Muscle of leg (tissue), 16 donors: ENCODE measurements around the gene UGT2B17. TPM values are rescaled to one million over a fixed set of nuclear protein-coding genes. Genes with fewer than 3 reads are reported as not detected.
"Not testable (repeated sequence)": the region's sequence is repeated elsewhere in the genome, so short reads cannot be mapped to it uniquely, and the experiment has no call there.

Experiments used
- DNase-seq: peaks from one replicate; pipeline ENCODE4 v3.0.0; 2013
- H3K27ac ChIP-seq: one replicate; pipeline ENCODE4 v1.5.1; 2013; ENCODE audit warnings: mild to moderate bottlenecking, low read length, control low read depth
- H3K27me3 ChIP-seq: one replicate; pipeline ENCODE4 v1.6.1; 2013; ENCODE audit warnings: low read length; ENCODE audit not compliant: control insufficient read depth, insufficient read depth
- H3K36me3 ChIP-seq: one replicate; pipeline ENCODE4 v1.6.1; 2013; ENCODE audit warnings: low read length; ENCODE audit not compliant: control insufficient read depth, insufficient read depth
- H3K4me1 ChIP-seq: one replicate; pipeline ENCODE4 v1.6.1; 2013; ENCODE audit warnings: low read length; ENCODE audit not compliant: control insufficient read depth, insufficient read depth
- H3K4me3 ChIP-seq: one replicate; pipeline ENCODE4 v1.5.1; 2013; ENCODE audit warnings: low read length, control low read depth
- H3K9me3 ChIP-seq: replicated peaks from 2 replicates; pipeline ENCODE4 v1.6.1; 2013; ENCODE audit warnings: low read depth, low read length; ENCODE audit not compliant: control insufficient read depth
- WGBS: methylation state at CpG from one replicate; pipeline ENCODE4 v1.1.5; 2013; ENCODE audit warnings: missing lambda C conversion rate; ENCODE audit not compliant: insufficient coverage; 5-methylcytosine and 5-hydroxymethylcytosine counted together
- long read RNA-seq, 11 donors: transcript quantifications; one replicate each; lab custom pipeline, GENCODE V29; 2026
- polyA plus RNA-seq, 8 donors: library from polyadenylated mRNA; unstranded; fragments of 120-200 nt; gene quantifications; one replicate each; pipeline versions ENCODE4 v1.2.1 to v1.2.3, GENCODE V29; 2013; ENCODE audit warnings: inconsistent platforms in 1 of 8, low replicate concordance in 1 of 8; ENCODE audit not compliant: insufficient read length in 8 of 8, insufficient read depth in 1 of 8
- total RNA-seq: library from RNA; stranded (reverse); fragments of 120-200 nt; gene quantifications from one replicate; pipeline ENCODE4 v1.2.4, GENCODE V29; 2013

UGT2B17 gene
- total RNA-seq (not detected), polyA plus RNA-seq (10 to 100 TPM in 1 of 8 donors, 1 to 10 TPM in 1, under 1 TPM in 1, not detected in 5; 0.28 to 11.1 (median 2.7) TPM)
- long read RNA-seq, donor 1 = 0 reads
- long read RNA-seq, donor 2 = 0 reads
- long read RNA-seq, donor 3 = 0 reads
- long read RNA-seq, donor 4 = 0 reads
- long read RNA-seq, donor 5 = 0 reads
- long read RNA-seq, donor 6 = 0 reads
- long read RNA-seq, donor 7 = 0 reads
- long read RNA-seq, donor 8 = 0 reads
- long read RNA-seq, donor 9, partial matches to known transcripts = 0 of 1 reads
- long read RNA-seq, donor 9, other reads (novel, unspliced or antisense) = 0 of 1 reads
- long read RNA-seq, donor 10 = 0 reads
- long read RNA-seq, donor 11 = 0 reads

GRCh38 chr4:68576272-68577125 lies at the start of gene UGT2B17:
Gene UGT2B17, minus strand, starts transcription at chr4:68576322. Its CDS starts 7,838 bp downstream, at chr4:68568484.
- no peak within 1 kb of the TSS for H3K4me3 ChIP-seq
- WGBS = 0% methylated on average over 1 of the region's 7 CpGs

DNA sequence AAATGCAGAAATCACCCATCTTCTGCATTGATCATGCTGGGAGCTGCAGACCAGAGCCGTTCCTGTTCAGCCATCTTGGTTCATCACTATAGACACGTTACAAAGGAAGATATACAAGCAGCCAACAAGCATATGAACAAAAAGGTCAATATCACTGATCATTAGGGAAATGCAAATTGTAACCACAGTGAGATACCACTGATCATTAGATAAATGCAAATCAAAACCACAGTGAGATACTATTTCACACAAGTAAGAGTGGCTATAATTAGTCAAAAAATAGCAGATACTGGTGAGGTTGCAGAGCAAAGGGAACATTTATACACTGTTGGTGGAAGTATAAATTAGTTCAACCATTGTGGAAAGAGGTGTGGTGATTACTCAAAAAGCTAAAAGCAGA lies 46.6 kb upstream of the UGT2B17 start:
- H3K27me3 ChIP-seq, H3K27ac ChIP-seq, DNase-seq, H3K9me3 ChIP-seq, H3K36me3 ChIP-seq, H3K4me3 ChIP-seq, H3K4me1 ChIP-seq: not testable (repeated sequence)
- 90% methylated on average over 2 of the region's 2 CpGs for WGBS

More at GRCh38 chr4:68576272-68577125, at the start of gene UGT2B17:
- Histone ChIP-seq H3K27me3 (no peaks in the 10 kb centered on the region), H3K36me3 (no peaks in the 10 kb centered on the region), H3K27ac (no peak within 1 kb of the TSS), H3K9me3 (no peaks in the 10 kb centered on the region), H3K4me1 (no peaks in the 10 kb centered on the region)
- DNase-seq = no peak

DNA sequence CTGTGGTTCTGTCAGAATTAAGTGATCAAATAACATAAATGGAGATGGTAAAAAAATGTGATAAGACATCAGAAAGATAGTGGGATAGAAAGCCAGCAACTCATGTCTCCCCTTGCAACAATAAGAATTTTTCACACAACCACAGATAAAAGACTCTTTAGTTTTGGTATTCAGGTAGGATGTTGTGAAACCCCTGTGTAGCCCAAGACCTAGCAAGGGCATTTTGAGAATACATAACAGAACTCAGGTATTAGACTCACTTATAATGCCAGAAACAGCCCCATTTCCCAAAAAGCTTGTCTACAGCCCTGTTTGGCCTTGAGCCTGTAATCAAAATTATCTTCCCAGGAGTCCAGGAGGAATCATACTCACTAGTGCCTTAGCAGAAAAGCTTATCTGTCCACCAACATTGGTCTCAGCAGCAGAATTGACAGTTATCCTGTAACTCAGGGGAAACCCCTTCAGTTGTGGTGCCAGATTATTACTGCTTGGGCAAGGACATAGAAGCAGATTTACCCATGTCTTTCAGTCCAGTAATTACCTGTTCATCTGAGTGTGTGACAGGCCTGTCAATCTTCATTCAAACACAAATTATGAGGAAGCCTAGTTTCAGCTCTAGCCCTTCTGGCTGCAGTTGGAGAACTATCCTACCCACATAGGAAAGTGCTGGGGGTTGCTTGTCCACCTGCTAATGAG lies 41.0 kb upstream of the UGT2B17 start:
- DNase-seq = no peak
- no peaks in the 10 kb centered on the region for H3K27me3 ChIP-seq
- no peak overlapping the region for H3K27ac ChIP-seq
- no peaks in the 10 kb centered on the region for H3K9me3 ChIP-seq
- no peaks in the 10 kb centered on the region for H3K4me1 ChIP-seq
- H3K36me3 ChIP-seq = no peaks in the 10 kb centered on the region
- no peak overlapping the region for H3K4me3 ChIP-seq

GRCh38 chr4:68615699-68616422 lies 39.7 kb upstream of the UGT2B17 start:
- Histone ChIP-seq H3K9me3 (no peaks in the 10 kb centered on the region), H3K4me1 (no peaks in the 10 kb centered on the region), H3K4me3 (no peak overlapping the region), H3K27ac (no peak overlapping the region), H3K36me3 (no peaks in the 10 kb centered on the region), H3K27me3 (no peaks in the 10 kb centered on the region)
- WGBS = 90% methylated on average over 4 of the region's 11 CpGs
- no peak for DNase-seq

- no CpG with 5 or more reads among the region's 1 CpG for WGBS
- Histone ChIP-seq H3K27me3 (no peaks in the 10 kb centered on the region), H3K9me3 (no peaks in the 10 kb centered on the region), H3K4me3 (no peak overlapping the region), H3K4me1 (no peaks in the 10 kb centered on the region), H3K36me3 (no peaks in the 10 kb centered on the region), H3K27ac (no peak overlapping the region)
- DNase-seq = no peak
Measured at GRCh38 chr4:68613752-68614151, 37.6 kb upstream of the UGT2B17 start.

- Histone ChIP-seq H3K4me3 (no peak overlapping the region), H3K36me3 (no peaks in the 10 kb centered on the region), H3K27me3 (no peaks in the 10 kb centered on the region), H3K9me3 (no peaks in the 10 kb centered on the region), H3K4me1 (no peaks in the 10 kb centered on the region), H3K27ac (no peak overlapping the region)
- WGBS = no CpG with 5 or more reads among the region's 1 CpG
- no peak for DNase-seq
Measured at GRCh38 chr4:68606240-68606639, 30.1 kb upstream of the UGT2B17 start.

- Histone ChIP-seq H3K4me3 (no peak overlapping the region), H3K27ac (no peak overlapping the region), H3K4me1 (no peaks in the 10 kb centered on the region), H3K9me3 (no peaks in the 10 kb centered on the region), H3K36me3 (no peaks in the 10 kb centered on the region), H3K27me3 (no peaks in the 10 kb centered on the region)
- peak; percentile 9 for DNase-seq
- no CpG with 5 or more reads among the region's 3 CpGs for WGBS
Measured at GRCh38 chr4:68599150-68599549, 23.0 kb upstream of the UGT2B17 start.

DNA sequence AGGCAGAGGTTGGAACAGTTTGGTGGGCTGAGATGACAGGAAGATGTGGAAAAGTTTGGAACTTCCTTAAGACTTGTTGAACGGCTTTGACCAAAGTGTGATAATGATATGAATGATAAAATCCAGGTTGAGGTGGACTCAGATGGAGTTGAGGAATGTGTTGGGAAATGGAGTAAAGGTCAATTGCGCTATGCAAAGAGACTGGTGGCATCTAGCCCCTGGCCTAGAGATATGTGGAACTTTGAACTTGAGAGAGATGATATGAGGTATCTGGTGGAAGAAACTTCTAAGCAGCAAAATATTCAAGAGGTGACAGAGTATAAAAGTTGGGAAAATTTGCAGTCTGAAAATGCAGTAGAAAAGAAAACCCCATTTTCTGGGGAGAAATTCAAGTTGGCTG lies 21.4 kb upstream of the UGT2B17 start:
- 87% methylated on average over 2 of the region's 2 CpGs for WGBS
- DNase-seq = no peak
- H3K27ac ChIP-seq = no peak overlapping the region
- H3K9me3 ChIP-seq = no peaks in the 10 kb centered on the region
- H3K4me1 ChIP-seq = no peaks in the 10 kb centered on the region
- H3K27me3 ChIP-seq = no peaks in the 10 kb centered on the region
- no peak overlapping the region for H3K4me3 ChIP-seq
- H3K36me3 ChIP-seq = no peaks in the 10 kb centered on the region

DNA sequence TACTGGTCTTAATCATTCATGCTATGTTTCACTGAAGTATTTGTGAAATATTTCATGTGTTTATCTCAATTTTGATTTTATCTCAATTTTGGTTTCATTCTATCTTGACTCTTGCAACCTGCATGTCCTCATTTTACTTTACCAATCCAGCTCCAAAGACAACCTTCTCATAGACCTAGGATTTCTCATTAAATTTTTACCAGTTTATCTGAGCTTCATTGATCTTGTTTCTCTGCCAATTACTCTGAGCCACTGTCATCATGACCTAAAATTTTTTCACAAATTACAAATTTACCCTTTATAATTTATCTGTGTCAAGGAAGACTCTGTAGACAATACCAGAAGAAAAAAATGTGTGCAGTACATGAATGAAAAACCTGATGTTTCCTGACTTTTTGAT lies 18.6 kb upstream of the UGT2B17 start:
- no peak overlapping the region for H3K27ac ChIP-seq
- DNase-seq = no peak
- no peaks in the 10 kb centered on the region for H3K27me3 ChIP-seq
- H3K9me3 ChIP-seq = no peaks in the 10 kb centered on the region
- H3K4me1 ChIP-seq = no peaks in the 10 kb centered on the region
- no peak overlapping the region for H3K4me3 ChIP-seq
- no peaks in the 10 kb centered on the region for H3K36me3 ChIP-seq
